Activated B cell treated with CpG ODN at 0.5 μM for 24 hours (primary cell): Measurements from ENCODE around the gene ARHGAP15. TPM values are rescaled to one million over a fixed set of nuclear protein-coding genes. Genes with fewer than 3 reads are reported as not detected.

Source experiments
- ATAC-seq: fragments of 200-7000 bp; cut with Tn5 transposase; one replicate; pipeline ENCODE4 v1.10.0; 2021; ENCODE audit warnings: low read depth, mild to moderate bottlenecking, moderate library complexity
- CTCF ChIA-PET: fragments of 350-600 bp; sonication (Branson Sonifier 250); formaldehyde crosslinking; loops from one replicate; lab custom pipeline; 2021; ENCODE audit warnings: antibody characterized with exemption; lab: Charles Lee
- POLR2A ChIA-PET: fragments of 350-600 bp; sonication (Branson Sonifier 250); formaldehyde crosslinking; loops from one replicate; lab custom pipeline; 2021; ENCODE audit warnings: antibody characterized with exemption; lab: Charles Lee
- DNase-seq: peaks from one replicate; pipeline ENCODE4 v3.0.0; 2022
- H3K27ac Mint-ChIP-seq: one replicate; pipeline ENCODE4 v1.8.0; 2020; ENCODE audit warnings: mixed read lengths
- H3K27me3 Mint-ChIP-seq: one replicate; pipeline ENCODE4 v1.8.0; 2021; ENCODE audit warnings: mixed read lengths
- H3K36me3 Mint-ChIP-seq: one replicate; pipeline ENCODE4 v1.8.0; 2021; ENCODE audit warnings: low read depth, mixed read lengths
- H3K4me1 Mint-ChIP-seq: one replicate; pipeline ENCODE4 v1.8.0; 2021; ENCODE audit warnings: mixed read lengths
- H3K4me3 Mint-ChIP-seq: one replicate; pipeline ENCODE4 v1.8.0; 2020; ENCODE audit warnings: mild to moderate bottlenecking, mixed read lengths
- H3K9me3 Mint-ChIP-seq: one replicate; pipeline ENCODE4 v1.8.0; 2020; ENCODE audit warnings: mixed read lengths
- intact Hi-C: fragments of 100-400 bp; cut with micrococcal nuclease; formaldehyde crosslinking; loops from one replicate; pipeline ENCODE4 v1.15.1; 2024
- total RNA-seq: library from RNA; stranded (reverse); gene quantifications from 2 replicates; pipeline ENCODE4 v1.2.3, GENCODE V29; 2022
- TF ChIP-seq, protein P1 (sequence below): fragments of 200-600 bp; IDR thresholded peaks from one replicate; pipeline ENCODE4 v1.8.0; 2022; ENCODE audit warnings: antibody characterized with exemption, mild to moderate bottlenecking

Gene ARHGAP15
- total RNA-seq, 1 donor from 2014 or later, result 112 TPM

DNA sequence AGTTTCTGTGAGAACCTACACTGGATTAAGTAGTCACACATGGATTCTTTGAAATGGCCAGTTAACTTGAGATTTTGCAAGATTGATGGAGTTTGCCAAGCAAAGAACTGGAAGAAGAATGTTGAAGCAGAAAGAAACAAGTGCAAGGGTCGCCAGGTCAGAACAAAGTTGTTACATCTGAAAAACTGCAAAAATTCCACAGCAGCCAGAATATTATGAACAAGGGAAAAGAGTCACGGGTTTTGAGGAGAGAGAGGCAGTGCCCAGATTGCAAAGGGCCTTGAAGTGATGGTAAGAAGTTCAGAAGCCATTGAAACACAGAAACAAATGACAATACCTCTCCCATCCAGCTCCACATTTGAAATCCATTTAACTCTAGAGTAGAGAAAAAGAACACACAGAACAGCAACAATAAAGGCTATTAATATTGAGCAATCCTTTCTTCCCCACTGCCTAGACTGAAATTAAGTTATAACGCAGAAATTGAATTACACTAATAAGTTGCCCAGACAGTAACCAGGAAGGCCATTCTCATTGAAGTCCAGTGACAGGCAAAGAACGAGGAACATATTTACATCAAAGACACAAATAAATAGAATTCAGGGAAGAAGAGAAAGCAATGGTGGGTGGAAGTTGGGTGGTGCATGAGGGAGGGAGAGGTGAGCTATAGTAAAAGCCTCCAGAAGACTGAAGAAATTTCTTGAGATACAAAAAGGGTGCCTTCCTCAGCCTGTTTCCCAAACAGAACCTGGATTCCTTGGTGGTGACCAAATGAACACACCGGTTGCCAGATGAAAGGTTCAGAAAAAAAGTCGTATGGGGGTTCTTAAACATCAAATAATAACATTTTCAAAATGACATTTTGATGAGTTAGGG, 80.6 kb downstream of the ARHGAP15 start:
- Mint-ChIP-seq H3K4me1 (peaks cover 12% of the 10 kb centered on the region), H3K36me3 (peaks cover 57% of the 10 kb centered on the region), H3K4me3 (no peak overlapping the region), H3K27ac (no peak overlapping the region), H3K27me3 (no peaks in the 10 kb centered on the region), H3K9me3 (no peaks in the 10 kb centered on the region)
- ATAC-seq (no peak), DNase-seq (no peak)
- ChIA-PET POLR2A (no interaction called here), CTCF (interaction anchor here (0.7 to 1.4 kb wide), 3 partner anchors 13 to 99 kb away, joined by 3 to 4 read pairs (median 3); no protein-coding TSS in a partner anchor)
- intact Hi-C loops, result no loop called here
- TF ChIP-seq, protein P1, sequence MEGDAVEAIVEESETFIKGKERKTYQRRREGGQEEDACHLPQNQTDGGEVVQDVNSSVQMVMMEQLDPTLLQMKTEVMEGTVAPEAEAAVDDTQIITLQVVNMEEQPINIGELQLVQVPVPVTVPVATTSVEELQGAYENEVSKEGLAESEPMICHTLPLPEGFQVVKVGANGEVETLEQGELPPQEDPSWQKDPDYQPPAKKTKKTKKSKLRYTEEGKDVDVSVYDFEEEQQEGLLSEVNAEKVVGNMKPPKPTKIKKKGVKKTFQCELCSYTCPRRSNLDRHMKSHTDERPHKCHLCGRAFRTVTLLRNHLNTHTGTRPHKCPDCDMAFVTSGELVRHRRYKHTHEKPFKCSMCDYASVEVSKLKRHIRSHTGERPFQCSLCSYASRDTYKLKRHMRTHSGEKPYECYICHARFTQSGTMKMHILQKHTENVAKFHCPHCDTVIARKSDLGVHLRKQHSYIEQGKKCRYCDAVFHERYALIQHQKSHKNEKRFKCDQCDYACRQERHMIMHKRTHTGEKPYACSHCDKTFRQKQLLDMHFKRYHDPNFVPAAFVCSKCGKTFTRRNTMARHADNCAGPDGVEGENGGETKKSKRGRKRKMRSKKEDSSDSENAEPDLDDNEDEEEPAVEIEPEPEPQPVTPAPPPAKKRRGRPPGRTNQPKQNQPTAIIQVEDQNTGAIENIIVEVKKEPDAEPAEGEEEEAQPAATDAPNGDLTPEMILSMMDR, result no peak

DNA sequence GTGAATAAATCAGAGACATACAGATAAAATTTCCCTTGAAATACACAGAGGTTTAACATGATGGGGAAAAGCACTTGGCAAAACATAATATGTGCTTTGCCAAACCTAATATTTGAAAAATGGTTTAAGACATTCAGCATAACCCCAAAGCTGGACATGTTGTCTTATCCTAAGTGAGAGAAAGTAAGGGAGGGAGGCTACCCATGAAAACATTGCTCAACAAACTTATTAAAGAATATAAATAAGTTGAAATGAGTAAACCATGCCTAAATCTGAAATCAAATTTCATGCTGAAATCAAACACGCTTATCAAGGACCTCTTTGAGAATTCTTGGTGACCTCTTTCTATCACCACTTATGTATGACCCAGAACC, 81.2 kb downstream of the ARHGAP15 start:
- H3K4me3 Mint-ChIP-seq, result no peak overlapping the region
- no peaks in the 10 kb centered on the region for H3K9me3 Mint-ChIP-seq
- H3K27me3 Mint-ChIP-seq, result no peaks in the 10 kb centered on the region
- H3K36me3 Mint-ChIP-seq, result peaks cover 56% of the 10 kb centered on the region
- no peak overlapping the region for H3K27ac Mint-ChIP-seq
- ChIA-PET CTCF (interaction anchor here (1.4 kb wide), 1 partner anchor 49 kb away, joined by 4 read pairs; no protein-coding TSS in a partner anchor), POLR2A (no interaction called here)
- peaks cover 7% of the 10 kb centered on the region for H3K4me1 Mint-ChIP-seq
- intact Hi-C loops, result no loop called here
- TF ChIP-seq, protein P1, result no peak
- ATAC-seq (no peak), DNase-seq (no peak)

DNA sequence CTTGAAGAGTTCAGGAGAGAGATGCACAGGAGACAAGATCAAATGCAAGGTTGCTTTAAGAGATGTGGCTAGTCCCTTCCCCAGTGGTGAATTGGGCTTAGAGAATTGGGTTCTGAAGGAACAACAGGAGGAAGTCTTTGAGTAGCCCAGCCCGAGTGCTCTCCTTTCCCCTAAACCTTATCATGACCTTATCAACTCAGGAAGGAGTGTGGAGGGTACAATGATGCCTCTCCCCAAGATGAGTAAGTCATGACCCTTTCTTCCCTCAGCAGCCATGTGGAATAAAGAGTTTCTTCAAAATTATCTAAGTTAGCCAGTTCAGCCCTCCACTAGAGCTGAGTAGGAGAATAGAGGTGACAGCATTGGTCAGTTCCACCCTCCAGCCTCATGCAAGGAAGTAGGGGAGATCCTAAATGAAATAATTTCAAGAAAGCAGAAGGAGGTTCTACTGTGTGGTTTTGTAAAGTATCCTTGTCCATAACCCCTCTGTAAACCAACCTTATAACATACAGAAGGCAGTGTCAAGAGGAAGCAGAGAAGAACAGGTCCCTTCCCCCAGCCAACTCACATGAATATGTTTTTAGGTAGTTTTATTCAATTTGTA, 88.4 kb downstream of the ARHGAP15 start:
- no peaks in the 10 kb centered on the region for H3K9me3 Mint-ChIP-seq
- H3K27ac Mint-ChIP-seq, result peak overlapping the region; percentile 38
- POLR2A ChIA-PET, result no interaction called here
- H3K4me1 Mint-ChIP-seq, result peaks cover 16% of the 10 kb centered on the region
- CTCF ChIA-PET, result interaction anchor here (0.8 to 2.9 kb wide), 5 partner anchors 12 to 107 kb away, joined by 3 to 11 read pairs (median 5); no protein-coding TSS in a partner anchor
- TF ChIP-seq, protein P1, result no peak
- DNase-seq (no peak), ATAC-seq (no peak)
- intact Hi-C loops, result loop anchor here (2.0 kb wide), 1 partner anchor 13 kb away; no protein-coding TSS in a partner anchor
- peaks cover 50% of the 10 kb centered on the region for H3K36me3 Mint-ChIP-seq
- no peak overlapping the region for H3K4me3 Mint-ChIP-seq
- no peaks in the 10 kb centered on the region for H3K27me3 Mint-ChIP-seq

DNA sequence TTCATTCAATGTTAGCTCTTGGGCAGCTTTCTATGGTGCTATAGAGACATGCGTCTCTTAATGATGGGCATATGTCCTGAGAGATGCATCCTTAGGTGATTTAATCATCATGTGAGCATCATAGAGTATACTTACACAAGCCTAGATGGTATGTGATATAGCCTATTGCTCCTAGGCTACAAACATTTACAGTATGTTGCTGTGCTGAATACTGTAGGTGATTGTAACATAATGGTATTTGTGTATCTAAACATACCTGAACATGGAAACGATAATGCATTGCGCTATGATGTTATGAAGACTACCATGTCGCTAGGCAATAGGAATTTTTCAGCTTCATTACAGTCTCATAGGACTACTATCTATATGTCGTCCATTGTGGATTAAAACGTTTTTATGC, 89.4 kb downstream of the ARHGAP15 start:
- TF ChIP-seq, protein P1, result no peak
- Mint-ChIP-seq H3K27me3 (no peaks in the 10 kb centered on the region), H3K9me3 (no peaks in the 10 kb centered on the region), H3K36me3 (peaks cover 50% of the 10 kb centered on the region), H3K4me1 (peaks cover 16% of the 10 kb centered on the region), H3K27ac (no peak overlapping the region), H3K4me3 (no peak overlapping the region)
- ATAC-seq (no peak), DNase-seq (no peak)
- POLR2A ChIA-PET, result no interaction called here
- intact Hi-C loops, result loop anchor here (2.0 kb wide), 1 partner anchor 14 kb away; no protein-coding TSS in a partner anchor
- CTCF ChIA-PET, result interaction anchor here (0.8 to 1.0 kb wide), 2 partner anchors 107 to 108 kb away, joined by 3 read pairs; no protein-coding TSS in a partner anchor

DNA sequence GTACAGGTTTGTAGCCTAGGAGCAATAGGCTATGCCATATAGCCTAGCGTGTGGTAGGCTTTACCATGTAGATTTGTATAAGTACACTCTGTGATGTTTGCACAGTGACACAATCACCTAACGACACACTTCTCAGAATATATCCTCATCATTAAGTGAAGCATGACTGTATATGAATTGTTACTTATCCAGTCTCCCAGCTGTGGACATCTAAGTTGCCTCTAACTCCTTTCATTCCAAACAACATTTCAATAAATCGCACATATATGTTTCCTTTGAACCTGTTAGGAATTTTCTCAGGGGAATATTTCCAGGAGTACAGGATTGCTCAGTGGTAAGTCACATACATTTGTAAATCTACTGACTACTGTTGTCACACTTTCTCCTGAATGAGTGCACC, 90.0 kb downstream of the ARHGAP15 start:
- Mint-ChIP-seq H3K4me1 (peaks cover 16% of the 10 kb centered on the region), H3K36me3 (peaks cover 53% of the 10 kb centered on the region), H3K9me3 (no peaks in the 10 kb centered on the region), H3K4me3 (no peak overlapping the region), H3K27ac (peak overlapping the region; percentile 3), H3K27me3 (no peaks in the 10 kb centered on the region)
- DNase-seq, result no peak
- CTCF ChIA-PET, result interaction anchor here (0.8 kb wide), 1 partner anchor 107 kb away, joined by 3 read pairs; no protein-coding TSS in a partner anchor
- POLR2A ChIA-PET, result no interaction called here
- no peak for ATAC-seq
- TF ChIP-seq, protein P1, result no peak
- intact Hi-C loops, result loop anchor here (2.0 kb wide), 1 partner anchor 14 kb away; no protein-coding TSS in a partner anchor
